ENCODE measurements around the gene WSB1.
A peak's percentile ranks its signal among the peaks of the same experiment; 100 is the strongest.
"Not testable (repeated sequence)": the region's sequence is repeated elsewhere in the genome, so short reads cannot be mapped to it uniquely, and the experiment has no call there.

WSB1 gene

DNA sequence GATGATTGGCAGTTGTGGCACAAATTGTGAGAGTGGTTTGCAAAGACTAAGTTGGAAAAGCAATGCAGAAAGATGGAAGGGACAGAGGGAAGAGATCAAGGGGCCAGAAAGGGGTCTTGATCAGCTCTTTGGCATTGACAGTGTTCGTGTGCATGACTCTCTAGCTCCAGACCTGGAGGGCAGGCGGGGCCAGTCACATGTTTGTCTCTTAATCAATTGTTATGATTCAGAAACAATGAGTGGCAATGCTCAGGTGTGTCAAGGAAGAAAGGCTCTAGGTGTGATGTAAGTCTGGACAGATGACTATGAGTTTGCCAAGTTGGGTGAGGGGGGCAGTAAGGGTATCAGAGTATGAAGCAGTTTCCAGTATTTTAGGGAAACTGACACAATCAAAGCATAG lies 32.1 kb downstream of the WSB1 start:
- TF ChIP-seq, protein P1, sequence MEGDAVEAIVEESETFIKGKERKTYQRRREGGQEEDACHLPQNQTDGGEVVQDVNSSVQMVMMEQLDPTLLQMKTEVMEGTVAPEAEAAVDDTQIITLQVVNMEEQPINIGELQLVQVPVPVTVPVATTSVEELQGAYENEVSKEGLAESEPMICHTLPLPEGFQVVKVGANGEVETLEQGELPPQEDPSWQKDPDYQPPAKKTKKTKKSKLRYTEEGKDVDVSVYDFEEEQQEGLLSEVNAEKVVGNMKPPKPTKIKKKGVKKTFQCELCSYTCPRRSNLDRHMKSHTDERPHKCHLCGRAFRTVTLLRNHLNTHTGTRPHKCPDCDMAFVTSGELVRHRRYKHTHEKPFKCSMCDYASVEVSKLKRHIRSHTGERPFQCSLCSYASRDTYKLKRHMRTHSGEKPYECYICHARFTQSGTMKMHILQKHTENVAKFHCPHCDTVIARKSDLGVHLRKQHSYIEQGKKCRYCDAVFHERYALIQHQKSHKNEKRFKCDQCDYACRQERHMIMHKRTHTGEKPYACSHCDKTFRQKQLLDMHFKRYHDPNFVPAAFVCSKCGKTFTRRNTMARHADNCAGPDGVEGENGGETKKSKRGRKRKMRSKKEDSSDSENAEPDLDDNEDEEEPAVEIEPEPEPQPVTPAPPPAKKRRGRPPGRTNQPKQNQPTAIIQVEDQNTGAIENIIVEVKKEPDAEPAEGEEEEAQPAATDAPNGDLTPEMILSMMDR (conservative IDR thresholded peaks at IDR 0.05), result no peak

DNA sequence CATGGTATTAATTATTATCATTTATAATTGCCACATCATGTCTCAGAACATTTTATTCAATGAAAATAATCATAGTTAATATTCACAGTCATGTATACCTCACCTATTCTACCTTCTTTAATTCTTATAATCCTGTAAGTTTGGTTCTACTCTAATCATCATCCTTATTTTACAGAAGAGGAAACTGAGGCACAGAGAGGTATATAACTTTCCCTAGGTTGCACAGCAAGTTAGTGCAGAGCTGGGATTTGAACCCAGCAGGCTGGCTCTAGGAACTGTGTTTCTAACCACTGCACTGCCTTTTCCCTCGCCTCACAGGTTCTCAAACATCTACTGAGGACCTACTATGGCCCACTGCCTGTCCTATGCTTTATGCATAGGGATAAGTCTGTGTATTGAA lies 32.7 kb downstream of the WSB1 start:
- TF ChIP-seq, protein P1 (conservative IDR thresholded peaks at IDR 0.05), result no peak
- H3K27ac ChIP-seq, result no peak overlapping the region

More for the DNA sequence above, 32.1 kb downstream of the WSB1 start:
- H3K27ac ChIP-seq, result no peak overlapping the region

DNA sequence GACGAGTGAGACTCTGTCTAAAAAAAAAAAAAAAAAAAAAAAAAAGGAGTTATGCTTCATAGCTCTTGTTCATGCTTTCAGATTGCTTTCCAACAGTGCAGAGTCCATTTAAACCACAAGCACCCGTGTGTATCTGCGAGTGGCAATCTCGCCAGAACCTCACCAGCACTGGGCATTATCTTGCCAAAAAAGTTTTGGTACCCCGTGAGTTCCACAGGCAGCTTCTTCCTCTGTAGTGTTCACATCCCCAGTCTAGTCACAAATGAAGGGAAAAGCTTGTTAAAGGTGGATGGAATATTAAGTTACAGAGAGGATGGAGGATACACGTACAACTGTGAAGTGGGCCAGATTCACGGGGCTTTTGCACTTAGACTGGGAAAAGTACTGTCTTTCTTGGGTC lies 33.5 kb downstream of the WSB1 start:
- H3K27ac ChIP-seq, result no peak overlapping the region
- TF ChIP-seq, protein P1 (conservative IDR thresholded peaks at IDR 0.05), result no peak

DNA sequence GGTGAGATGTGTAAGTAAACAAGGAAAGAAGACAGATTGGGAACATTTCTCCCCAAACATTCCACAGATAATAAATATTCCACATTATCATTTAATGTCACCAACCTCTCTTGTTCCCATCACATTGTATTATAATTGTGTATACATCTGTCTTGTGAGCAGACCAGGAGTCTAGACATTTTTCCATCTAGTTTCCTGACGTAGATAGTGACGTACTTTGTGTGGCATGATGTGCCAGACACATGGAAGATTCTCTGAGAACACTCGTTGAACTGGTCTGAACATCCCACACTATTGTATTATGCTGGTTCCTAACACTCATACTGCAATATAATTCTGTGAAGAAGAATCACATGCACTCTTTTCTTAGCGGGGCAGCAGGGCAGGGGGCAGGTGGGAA lies 34.0 kb downstream of the WSB1 start:
- no peak overlapping the region for H3K27ac ChIP-seq
- TF ChIP-seq, protein P1 (conservative IDR thresholded peaks at IDR 0.05), result no peak

DNA sequence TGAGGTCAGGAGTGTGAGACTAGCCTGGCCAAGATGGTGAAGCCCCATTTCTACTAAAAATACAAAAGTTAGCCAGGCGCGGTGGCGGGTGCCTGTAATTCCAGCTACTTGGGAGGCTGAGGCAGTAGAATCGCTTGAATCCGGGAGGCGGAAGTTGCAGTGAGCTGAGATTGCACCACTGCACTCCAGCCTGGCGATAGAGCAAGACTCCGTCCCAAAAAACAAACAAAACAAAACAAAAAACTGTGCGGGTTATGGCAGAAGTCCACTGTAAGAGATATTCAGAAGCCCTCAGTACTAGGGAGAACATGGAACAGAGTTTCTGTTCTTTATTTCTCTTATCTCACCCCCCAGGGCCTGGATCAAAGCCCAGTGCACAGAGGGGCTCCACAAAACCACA lies 34.8 kb downstream of the WSB1 start:
- not testable (repeated sequence) for H3K27ac ChIP-seq

DNA sequence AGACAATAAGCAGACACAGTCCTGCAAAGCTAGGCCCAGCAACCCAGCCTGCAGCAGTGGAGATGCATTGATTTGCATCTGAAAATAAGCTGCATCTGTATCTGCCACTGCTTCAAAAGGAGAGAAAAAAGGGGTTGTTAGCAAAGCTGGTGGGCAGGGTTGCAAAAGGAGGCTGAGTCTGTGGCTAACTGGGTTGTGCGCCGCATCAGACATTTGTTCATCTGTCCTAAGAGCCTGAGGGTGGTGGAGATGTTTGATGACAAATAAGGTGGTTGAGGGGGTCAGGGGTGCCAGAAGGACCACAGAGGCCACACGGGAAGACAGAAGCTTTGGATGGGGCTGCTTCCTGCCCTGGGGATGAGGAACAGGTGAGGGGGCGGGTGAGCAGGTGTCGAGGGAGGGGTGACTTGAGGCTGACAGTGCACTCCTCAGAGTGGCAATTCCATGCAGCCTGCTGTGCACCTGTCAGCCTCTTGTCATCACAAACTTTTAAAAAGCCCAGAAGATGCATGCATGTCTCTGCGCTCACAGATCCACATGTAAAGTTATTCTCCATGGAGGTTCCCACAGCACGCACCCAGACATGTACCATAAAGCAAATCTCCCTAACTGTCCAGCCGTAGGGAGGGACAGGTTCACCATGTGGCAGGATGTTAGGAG lies 35.4 kb downstream of the WSB1 start:
- TF ChIP-seq, protein P1 (conservative IDR thresholded peaks at IDR 0.05), result no peak
- H3K27ac ChIP-seq, result no peak overlapping the region

DNA sequence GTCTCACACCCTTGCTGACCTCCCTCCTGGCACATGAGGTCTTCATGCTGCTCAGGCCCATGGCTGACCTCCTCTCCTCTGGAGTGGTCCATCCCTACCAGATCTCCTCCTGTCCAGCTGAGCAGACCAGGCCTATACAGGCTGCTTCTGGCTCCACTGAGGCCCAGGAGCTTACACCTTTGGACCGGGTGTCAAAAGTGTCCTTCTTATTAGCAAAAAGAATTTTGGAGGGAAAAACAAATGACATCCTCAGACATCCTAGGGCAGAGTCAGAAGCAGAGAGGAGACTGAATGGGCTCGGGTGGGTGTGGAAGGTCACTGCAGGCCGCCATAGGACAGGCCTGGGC lies 38.1 kb downstream of the WSB1 start:
- H3K27ac ChIP-seq, result peak overlapping the region; percentile 87

More for the DNA sequence above, 38.1 kb downstream of the WSB1 start:
- TF ChIP-seq, protein P1 (conservative IDR thresholded peaks at IDR 0.05), result no peak
